Pulmonary artery endothelial cell (primary cell): Measurements from ENCODE around the gene ERAP2. TPM values are rescaled to one million over a fixed set of nuclear protein-coding genes. Genes with fewer than 3 reads are reported as not detected.
"Not testable (repeated sequence)": the region's sequence is repeated elsewhere in the genome, so short reads cannot be mapped to it uniquely, and the experiment has no call there.

ENCODE experiments used
- DNase-seq: peaks from one replicate; pipeline ENCODE4 v3.0.0-alpha.2; 2011; ENCODE audit warnings: low read depth, low spot score
- total RNA-seq: library from RNA; depleted of rRNA; stranded (reverse); fragments of >200 nt; gene quantifications from 2 replicates; pipeline ENCODE4 v1.2.3, GENCODE V29; 2014

ERAP2 gene, protein sequence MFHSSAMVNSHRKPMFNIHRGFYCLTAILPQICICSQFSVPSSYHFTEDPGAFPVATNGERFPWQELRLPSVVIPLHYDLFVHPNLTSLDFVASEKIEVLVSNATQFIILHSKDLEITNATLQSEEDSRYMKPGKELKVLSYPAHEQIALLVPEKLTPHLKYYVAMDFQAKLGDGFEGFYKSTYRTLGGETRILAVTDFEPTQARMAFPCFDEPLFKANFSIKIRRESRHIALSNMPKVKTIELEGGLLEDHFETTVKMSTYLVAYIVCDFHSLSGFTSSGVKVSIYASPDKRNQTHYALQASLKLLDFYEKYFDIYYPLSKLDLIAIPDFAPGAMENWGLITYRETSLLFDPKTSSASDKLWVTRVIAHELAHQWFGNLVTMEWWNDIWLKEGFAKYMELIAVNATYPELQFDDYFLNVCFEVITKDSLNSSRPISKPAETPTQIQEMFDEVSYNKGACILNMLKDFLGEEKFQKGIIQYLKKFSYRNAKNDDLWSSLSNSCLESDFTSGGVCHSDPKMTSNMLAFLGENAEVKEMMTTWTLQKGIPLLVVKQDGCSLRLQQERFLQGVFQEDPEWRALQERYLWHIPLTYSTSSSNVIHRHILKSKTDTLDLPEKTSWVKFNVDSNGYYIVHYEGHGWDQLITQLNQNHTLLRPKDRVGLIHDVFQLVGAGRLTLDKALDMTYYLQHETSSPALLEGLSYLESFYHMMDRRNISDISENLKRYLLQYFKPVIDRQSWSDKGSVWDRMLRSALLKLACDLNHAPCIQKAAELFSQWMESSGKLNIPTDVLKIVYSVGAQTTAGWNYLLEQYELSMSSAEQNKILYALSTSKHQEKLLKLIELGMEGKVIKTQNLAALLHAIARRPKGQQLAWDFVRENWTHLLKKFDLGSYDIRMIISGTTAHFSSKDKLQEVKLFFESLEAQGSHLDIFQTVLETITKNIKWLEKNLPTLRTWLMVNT
- total RNA-seq = 5.6 and 12.3 TPM in 2 replicates

DNA sequence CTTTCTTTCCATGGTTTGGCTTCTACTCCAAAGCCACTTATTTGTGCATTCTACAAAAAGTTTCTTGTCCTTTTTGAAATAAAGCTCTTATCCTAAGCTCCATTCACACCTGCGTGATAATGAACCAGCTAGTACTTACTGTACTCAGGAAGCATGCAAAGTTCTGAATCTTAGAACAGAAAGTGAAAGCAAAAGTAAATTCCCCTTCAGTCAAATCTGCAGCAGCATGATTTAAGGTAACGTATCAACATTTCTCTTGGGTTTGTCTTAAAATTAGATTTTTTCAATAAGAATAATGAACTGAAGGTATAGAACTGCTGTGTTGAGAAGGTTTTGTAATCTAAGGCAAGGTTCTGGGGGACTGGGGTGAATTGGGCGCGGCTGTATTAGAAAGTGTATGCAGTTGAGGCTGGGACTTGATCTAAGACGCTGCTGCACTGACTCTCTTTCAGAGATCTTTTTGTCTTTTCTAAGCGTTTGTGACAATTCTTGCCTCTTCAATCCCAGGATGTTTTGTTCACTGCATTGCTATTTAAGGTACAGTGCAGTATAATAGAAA is at the start of gene ERAP2:
ERAP2 (plus strand) TSS at position 209 of the 559 bp plus-strand sequence. CDS start 3,186 bp downstream, outside the sequence.
- no peak for DNase-seq

DNA sequence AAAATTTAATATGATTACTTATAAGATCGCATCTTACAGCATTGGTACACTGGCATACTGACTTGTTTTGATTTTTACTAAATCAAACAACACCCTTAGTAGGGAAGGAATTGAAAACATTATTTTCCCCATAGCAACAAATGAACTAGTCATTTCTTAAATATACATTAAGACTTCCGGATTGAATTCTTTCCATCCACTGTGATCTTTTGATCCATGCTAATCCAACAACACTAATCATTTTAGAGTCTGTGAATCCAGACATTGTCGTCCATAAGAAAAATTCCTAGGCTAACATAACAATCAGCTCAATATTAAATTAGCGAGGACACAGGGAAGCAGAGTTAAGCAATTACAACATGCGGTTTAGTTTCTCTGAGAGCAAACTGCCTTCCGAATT is 47.0 kb upstream of the ERAP2 start:
- no peak for DNase-seq

- no peak for DNase-seq
These were observed 42.3 kb upstream of the ERAP2 start for GRCh38 chr5:96834016-96834415.

DNA sequence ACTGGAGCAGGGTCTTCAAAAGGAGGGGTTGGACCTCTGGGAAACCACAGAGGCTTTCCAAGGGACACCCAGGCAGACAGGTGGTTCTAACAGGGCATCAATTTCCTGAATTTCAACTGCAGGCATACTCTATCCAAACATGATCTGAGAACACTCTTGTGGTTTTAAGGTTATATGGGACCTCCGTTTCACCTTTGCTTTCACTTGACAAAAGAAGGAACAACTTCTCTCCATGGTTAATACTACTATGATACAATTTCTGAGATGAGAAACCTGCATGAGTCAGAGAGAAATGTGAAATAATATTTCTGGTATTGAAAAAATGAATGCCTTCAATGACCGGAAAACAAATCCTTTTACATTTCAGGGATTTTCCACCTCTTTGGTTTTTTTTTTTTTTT is 40.5 kb upstream of the ERAP2 start:
- no peak for DNase-seq

DNA sequence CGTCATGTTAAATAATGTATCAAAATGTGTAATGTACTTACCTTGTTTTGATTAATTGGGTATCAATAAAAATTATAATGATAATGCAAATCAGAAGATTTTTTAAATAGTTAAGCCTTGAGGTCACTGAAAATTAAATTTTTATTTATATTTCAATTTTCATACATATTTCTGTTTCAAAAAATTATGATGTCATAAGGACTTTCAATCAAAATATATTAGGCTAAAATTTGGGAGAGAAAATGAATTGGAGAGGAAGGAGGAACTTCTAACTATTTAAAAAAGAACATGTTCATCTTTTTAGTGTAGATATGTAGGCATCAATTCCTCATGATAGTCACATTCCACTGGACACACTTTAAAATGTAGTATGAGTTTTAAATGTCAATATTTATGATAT is 39.5 kb upstream of the ERAP2 start:
- no peak for DNase-seq

GRCh38 chr5:96837303-96837702 is 39.0 kb upstream of the ERAP2 start:
- DNase-seq = no peak

GRCh38 chr5:96838201-96839070 is 37.9 kb upstream of the ERAP2 start:
- DNase-seq = no peak

DNA sequence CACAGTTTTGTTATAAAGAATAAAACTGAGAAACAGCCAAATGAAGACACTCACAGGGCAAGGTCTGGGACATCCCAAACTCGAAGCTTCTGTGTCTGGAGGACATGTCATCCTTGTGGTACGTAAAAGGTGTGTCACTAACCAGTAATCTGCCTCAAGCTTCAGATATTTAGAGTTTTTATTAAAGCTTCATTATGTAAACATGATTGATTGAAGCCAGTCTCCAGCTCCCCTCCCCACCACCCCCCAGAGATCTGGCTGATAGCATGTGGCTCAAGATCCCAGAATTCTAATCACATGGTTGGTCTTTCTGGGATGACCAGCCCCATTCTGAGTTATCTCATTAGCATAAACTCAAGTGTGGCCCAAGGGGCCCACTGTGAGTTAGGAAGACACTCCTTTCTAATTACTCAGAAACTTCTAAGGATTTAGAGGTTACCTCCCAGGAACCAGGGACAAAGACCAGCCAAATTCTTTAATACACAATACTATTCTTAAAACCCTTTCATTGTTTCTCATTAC is 37.2 kb upstream of the ERAP2 start:
- DNase-seq = no peak

GRCh38 chr5:96841931-96842330 is 34.4 kb upstream of the ERAP2 start:
- DNase-seq = not testable (repeated sequence)

GRCh38 chr5:96843140-96843539 is 33.2 kb upstream of the ERAP2 start:
- DNase-seq = no peak

- DNase-seq = no peak
These were observed 31.8 kb upstream of the ERAP2 start for GRCh38 chr5:96844481-96844990.

DNA sequence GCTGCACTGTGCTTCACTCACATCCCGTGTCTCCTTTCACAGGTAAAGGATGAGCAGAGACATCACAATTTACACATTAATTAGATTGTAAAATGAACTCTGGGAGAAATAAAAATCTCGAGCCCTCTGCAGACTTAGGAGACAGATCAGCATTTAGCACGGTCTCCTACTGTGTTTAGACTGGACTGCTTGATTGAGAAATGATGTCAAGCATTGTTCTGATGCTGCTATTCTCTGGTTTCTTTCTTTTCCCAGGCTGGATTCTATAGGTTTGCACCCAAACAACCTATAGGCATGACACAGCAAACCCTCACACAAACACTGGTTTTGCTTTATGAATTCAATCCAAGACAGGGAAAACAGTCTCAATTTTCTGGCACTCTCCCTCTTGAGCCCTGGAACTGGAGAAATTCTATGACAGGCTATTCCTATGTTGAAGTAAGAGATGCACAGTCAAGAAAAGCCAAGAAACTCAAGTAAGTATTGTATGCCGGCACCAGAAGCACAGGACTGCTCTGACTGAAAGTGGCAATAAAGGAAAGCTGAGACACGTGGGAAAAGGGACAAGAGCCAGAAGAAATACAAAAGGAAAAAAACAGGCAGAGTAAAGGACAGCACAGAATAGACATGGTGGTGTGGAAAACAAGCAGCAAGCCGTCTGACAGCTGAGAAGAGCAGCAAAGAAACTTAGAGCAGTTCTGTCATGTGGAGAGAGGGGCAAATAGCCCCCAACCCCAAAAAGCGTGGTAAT is 24.8 kb upstream of the ERAP2 start:
- no peak for DNase-seq

DNA sequence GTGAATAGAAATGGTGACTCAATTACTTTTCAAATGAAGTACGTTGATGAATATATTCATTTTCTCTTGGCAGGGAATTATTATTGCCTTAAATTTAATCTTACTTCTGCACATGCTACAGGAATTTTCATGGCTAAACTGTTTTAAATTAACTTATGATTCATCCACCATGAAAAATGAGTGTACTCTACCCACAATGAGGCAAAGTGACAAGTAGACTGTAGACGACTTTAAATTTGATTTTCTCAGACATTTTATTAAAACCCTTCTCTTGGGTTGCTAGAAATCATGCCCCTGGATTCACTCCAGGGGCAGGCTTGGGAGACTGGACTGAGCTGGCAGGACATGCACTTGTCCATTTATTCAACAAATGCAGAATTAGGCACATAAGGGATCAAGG is 23.5 kb upstream of the ERAP2 start:
- DNase-seq = no peak

GRCh38 chr5:96854067-96854466 is 22.2 kb upstream of the ERAP2 start:
- no peak for DNase-seq

DNA sequence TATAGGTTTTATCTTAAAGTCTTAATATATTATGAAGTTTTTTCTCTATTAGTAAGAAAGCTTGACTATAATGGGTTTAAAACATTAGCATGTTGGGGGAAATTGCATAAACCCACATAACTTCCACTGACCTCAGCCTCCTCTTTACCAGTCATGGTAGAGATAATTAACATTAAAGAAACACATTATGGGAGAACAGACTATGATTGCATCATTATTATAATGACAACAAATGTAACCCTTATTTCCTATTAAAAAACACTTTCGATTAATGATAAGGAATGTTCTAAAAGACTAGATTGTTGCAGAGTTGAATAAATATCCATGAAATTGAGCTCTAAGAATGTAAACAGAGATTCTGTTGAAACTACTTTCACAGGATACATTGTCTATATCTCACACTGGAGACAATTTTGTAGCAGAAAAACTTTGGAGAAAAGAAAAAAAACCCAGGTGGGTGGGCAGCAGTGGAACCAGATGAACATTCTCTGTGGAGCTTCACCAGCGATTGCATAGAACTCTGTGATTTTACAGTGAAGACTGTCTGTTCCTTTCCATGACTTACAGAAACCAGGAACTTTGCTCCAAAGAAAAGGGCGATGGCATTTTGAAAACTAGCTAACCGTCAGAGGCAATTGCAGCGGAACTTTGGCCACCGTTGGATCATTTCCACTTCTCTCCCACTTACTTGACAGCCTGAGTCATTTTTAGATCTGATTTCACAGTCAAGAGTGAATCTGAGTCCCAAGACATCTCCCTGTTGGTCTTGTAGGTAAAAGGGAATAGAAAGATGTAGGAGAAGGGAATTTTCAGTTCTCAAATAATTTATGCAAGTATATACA is 21.0 kb upstream of the ERAP2 start:
- DNase-seq = no peak

GRCh38 chr5:96856371-96856770 is 19.9 kb upstream of the ERAP2 start:
- no peak for DNase-seq

- DNase-seq = no peak
These were observed 18.8 kb upstream of the ERAP2 start for GRCh38 chr5:96857454-96857853.

DNA sequence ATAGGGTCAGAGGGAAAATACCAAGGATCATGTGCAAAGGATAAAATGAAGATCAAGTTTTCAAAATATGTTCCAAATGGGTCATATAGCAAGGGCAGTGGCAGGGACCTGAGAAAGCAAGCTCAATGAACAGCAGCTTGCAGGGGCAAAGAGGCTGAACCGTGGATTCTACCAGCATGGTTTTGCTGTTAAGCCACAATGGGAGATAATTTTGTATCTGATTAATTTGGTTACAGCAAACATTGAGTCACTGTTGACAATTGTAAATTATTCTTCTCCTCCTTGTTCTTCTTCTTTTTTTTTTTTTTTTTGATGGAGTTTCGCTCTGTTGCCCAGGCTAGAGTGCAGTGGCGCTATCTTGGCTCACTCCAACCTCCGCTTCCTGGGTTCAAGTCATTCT is 18.4 kb upstream of the ERAP2 start:
- no peak for DNase-seq

DNA sequence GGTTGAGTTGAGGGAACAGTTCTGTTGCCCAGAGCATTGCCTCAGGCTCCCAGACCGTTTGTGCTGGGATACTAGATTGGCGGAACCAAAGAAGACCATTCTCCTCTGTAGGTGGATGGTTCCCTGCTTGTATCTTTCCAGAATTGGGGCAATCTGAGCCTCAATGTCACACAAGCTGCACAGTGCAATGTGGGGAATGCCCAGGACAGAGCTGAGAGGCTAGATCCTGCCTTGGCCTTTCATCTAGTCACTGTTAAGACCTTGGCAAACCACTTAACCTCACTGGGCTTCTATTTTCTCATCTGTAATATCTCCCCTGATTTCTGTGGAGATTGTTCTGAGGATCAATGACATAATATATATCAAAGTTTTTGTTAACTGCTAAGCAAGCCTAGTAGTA is 16.9 kb upstream of the ERAP2 start:
- no peak for DNase-seq
